HCT116 (cell line): ENCODE results near the gene FMN2.

ENCODE experiments used
- CBX3 ChIP-seq: IDR thresholded peaks from 2 replicates; pipeline ENCODE4 v1.6.1; 2012; ENCODE audit warnings: low read depth
- CEBPB ChIP-seq: IDR thresholded peaks from 2 replicates; pipeline ENCODE4 v1.6.1; 2012; ENCODE audit warnings: low read depth
- CTCF ChIP-seq, 3 experiments: fragments of 200-600 bp in 1 of 3; sonication (generic) in 1 of 3; IDR thresholded peaks in 2 of 3; conservative IDR thresholded peaks in 1 of 3; 2 replicates each; pipeline ENCODE4 v1.5.1; 2012 to 2017; ENCODE audit warnings: low read depth in 2 of 3, low read length in 2 of 3, antibody characterized with exemption in 1 of 3, borderline replicate concordance in 1 of 3, control low read depth in 1 of 3, mild to moderate bottlenecking in 1 of 3, mixed read lengths in 1 of 3, mixed run types in 1 of 3, moderate library complexity in 1 of 3; ENCODE audit not compliant: insufficient read depth in 1 of 3
- EGR1 ChIP-seq: IDR thresholded peaks from 2 replicates; pipeline ENCODE4 v1.6.1; 2012; ENCODE audit warnings: low read depth
- EZH2 ChIP-seq: fragments of 200-600 bp; sonication (generic); IDR thresholded peaks from 2 replicates; pipeline ENCODE4 v1.6.1; 2017; ENCODE audit warnings: antibody characterized with exemption, mixed run types
- FOSL1 ChIP-seq: IDR thresholded peaks from 2 replicates; pipeline ENCODE4 v1.6.1; 2012; ENCODE audit warnings: low read depth
- POLR2A ChIP-seq: IDR thresholded peaks from 2 replicates; pipeline ENCODE4 v1.7.0; 2011; ENCODE audit warnings: borderline replicate concordance; ENCODE audit not compliant: insufficient read depth, insufficient read length; ENCODE audit errors: extremely low read depth
- POLR2AphosphoS5 ChIP-seq: IDR thresholded peaks from 2 replicates; pipeline ENCODE4 v1.6.1; 2011; ENCODE audit warnings: mild to moderate bottlenecking, low read depth, low read length, moderate library complexity
- REST ChIP-seq: IDR thresholded peaks from 2 replicates; pipeline ENCODE4 v1.6.1; 2012; ENCODE audit warnings: low read depth
- ZFX ChIP-seq: fragments of 450-650 bp; IDR thresholded peaks from 2 replicates; pipeline ENCODE4 v1.6.1; 2017
- ZNF274 ChIP-seq: fragments of 200-500 bp; sonication (Bioruptor generic); IDR thresholded peaks from 2 replicates; pipeline ENCODE4 v1.6.1; 2014; ENCODE audit warnings: mild to moderate bottlenecking, low read depth, low read length, inconsistent platforms
- TF ChIP-seq, protein P1 (sequence below): IDR thresholded peaks from 2 replicates; pipeline ENCODE4 v1.6.1; 2012
- TF ChIP-seq, protein P2 (sequence below): IDR thresholded peaks from 2 replicates; pipeline ENCODE4 v1.6.1; 2011; ENCODE audit warnings: mild to moderate bottlenecking, low read length, moderate library complexity; ENCODE audit not compliant: insufficient replicate concordance; ENCODE audit errors: extremely low read depth
- TF ChIP-seq, protein P3 (sequence below): IDR thresholded peaks from 2 replicates; pipeline ENCODE4 v1.6.1; 2012

GRCh38 chr1:240349695-240350094 is 258.0 kb downstream of the FMN2 start:
- TF ChIP-seq CTCF (IDR thresholded peaks at IDR 0.05 in 2 of 3, conservative IDR thresholded peaks at IDR 0.05 in 1 of 3; ENCODE audit: borderline replicate concordance in 1 of 3, insufficient read depth in 1 of 3, low read depth in 2 of 3, low read length in 2 of 3) (no peak), CBX3 (no peak), ZNF274 (no peak), POLR2A (no peak), CEBPB (no peak), FOSL1 (no peak), POLR2AphosphoS5 (no peak), REST (no peak), EGR1 (no peak), ZFX (no peak), EZH2 (no peak)
- TF ChIP-seq, protein P1, sequence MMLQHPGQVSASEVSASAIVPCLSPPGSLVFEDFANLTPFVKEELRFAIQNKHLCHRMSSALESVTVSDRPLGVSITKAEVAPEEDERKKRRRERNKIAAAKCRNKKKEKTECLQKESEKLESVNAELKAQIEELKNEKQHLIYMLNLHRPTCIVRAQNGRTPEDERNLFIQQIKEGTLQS, result no peak
- TF ChIP-seq, protein P2, sequence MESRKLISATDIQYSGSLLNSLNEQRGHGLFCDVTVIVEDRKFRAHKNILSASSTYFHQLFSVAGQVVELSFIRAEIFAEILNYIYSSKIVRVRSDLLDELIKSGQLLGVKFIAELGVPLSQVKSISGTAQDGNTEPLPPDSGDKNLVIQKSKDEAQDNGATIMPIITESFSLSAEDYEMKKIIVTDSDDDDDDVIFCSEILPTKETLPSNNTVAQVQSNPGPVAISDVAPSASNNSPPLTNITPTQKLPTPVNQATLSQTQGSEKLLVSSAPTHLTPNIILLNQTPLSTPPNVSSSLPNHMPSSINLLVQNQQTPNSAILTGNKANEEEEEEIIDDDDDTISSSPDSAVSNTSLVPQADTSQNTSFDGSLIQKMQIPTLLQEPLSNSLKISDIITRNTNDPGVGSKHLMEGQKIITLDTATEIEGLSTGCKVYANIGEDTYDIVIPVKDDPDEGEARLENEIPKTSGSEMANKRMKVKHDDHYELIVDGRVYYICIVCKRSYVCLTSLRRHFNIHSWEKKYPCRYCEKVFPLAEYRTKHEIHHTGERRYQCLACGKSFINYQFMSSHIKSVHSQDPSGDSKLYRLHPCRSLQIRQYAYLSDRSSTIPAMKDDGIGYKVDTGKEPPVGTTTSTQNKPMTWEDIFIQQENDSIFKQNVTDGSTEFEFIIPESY, result no peak
- TF ChIP-seq, protein P3, sequence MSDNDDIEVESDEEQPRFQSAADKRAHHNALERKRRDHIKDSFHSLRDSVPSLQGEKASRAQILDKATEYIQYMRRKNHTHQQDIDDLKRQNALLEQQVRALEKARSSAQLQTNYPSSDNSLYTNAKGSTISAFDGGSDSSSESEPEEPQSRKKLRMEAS, result no peak
